ENCODE data around the gene KSR1.
"Not testable (repeated sequence)": the region's sequence is repeated elsewhere in the genome, so short reads cannot be mapped to it uniquely, and the experiment has no call there.

DNA sequence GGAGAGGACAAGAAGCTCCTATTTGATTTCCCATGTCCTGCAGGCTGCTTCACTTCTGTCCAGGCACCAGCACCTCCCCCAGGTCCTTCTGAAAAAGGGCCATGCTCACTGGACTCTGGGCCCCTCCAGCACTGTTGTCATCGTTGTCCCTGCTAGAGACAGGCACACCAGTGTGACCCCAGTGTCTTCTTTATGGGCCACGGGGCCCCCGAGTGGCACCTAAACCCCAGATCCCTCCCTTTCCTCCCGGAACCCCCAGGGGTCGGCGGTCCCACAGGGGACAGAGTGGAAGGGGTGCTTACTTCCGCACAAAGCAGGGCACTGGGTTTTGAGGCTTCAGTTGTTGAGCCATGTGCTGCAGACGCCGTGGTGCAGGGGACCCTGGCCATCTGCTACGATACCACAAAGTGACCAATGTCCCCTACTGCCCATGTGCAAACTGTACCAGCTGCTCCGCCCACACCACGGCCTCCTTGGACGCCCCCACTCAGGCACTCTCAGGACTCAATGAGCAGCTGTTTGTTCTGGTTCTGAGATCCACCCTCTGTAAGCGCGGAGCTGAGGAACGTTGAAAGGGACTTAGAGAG lies 199.4 kb downstream of the KSR1 start:
- TF ChIP-seq ARNTL (CRISPR knock-in tag; IDR thresholded peaks at IDR 0.05; ENCODE audit: borderline replicate concordance, low read depth); SNAI2 (CRISPR knock-in tag; IDR thresholded peaks at IDR 0.05): not testable (repeated sequence)
- TF ChIP-seq, protein P1, sequence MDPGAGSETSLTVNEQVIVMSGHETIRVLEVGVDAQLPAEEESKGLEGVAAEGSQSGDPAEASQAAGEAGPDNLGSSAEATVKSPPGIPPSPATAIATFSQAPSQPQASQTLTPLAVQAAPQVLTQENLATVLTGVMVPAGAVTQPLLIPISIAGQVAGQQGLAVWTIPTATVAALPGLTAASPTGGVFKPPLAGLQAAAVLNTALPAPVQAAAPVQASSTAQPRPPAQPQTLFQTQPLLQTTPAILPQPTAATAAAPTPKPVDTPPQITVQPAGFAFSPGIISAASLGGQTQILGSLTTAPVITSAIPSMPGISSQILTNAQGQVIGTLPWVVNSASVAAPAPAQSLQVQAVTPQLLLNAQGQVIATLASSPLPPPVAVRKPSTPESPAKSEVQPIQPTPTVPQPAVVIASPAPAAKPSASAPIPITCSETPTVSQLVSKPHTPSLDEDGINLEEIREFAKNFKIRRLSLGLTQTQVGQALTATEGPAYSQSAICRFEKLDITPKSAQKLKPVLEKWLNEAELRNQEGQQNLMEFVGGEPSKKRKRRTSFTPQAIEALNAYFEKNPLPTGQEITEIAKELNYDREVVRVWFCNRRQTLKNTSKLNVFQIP (CRISPR knock-in tag; IDR thresholded peaks at IDR 0.05; ENCODE audit: borderline replicate concordance, low read depth), result not testable (repeated sequence)

Data from SK-N-SH treated with all-trans-retinoic acid at 6 μM for 48 hours (cell line).